GM23338 (cell line): Measurements from ENCODE around the gene FOXJ3. TPM values are rescaled to one million over a fixed set of nuclear protein-coding genes. Genes with fewer than 3 reads are reported as not detected.

ENCODE experiments used
- ATAC-seq: fragments of 200-7000 bp; cut with Tn5 transposase; 3 replicates; pipeline ENCODE4 v1.9.1; 2020
- DNase-seq: peaks from one replicate; pipeline ENCODE4 v3.0.0-alpha.2; 2015; ENCODE audit warnings: low spot score
- H2AFZ ChIP-seq: fragments of 200-600 bp; sonication (generic); 2 replicates; pipeline ENCODE4 v1.8.0; 2016; ENCODE audit warnings: antibody characterized with exemption, mild to moderate bottlenecking, moderate library complexity
- H3F3A ChIP-seq: fragments of 200-600 bp; sonication (generic); replicated peaks from 2 replicates; pipeline ENCODE4 v1.8.0; 2017; ENCODE audit warnings: antibody characterized with exemption, mixed run types, low read depth
- H3K27ac ChIP-seq: fragments of 200-600 bp; sonication (generic); 2 replicates; pipeline ENCODE4 v1.6.1; 2016; ENCODE audit warnings: low read depth
- H3K27me3 ChIP-seq: fragments of 200-600 bp; sonication (generic); 2 replicates; pipeline ENCODE4 v1.8.0; 2016; ENCODE audit warnings: mild to moderate bottlenecking, mixed run types, moderate library complexity; ENCODE audit not compliant: insufficient read depth
- H3K36me3 ChIP-seq: fragments of 200-600 bp; sonication (generic); 2 replicates; pipeline ENCODE4 v1.8.0; 2016; ENCODE audit warnings: mild to moderate bottlenecking; ENCODE audit not compliant: insufficient read depth
- H3K4me1 ChIP-seq: fragments of 200-600 bp; sonication (generic); 2 replicates; pipeline ENCODE4 v1.8.0; 2016; ENCODE audit warnings: mild to moderate bottlenecking, moderate library complexity; ENCODE audit not compliant: insufficient read depth
- H3K4me2 ChIP-seq: fragments of 200-600 bp; sonication (generic); 2 replicates; pipeline ENCODE4 v1.7.1; 2017; ENCODE audit warnings: mixed run types
- H3K4me3 ChIP-seq: fragments of 200-600 bp; sonication (generic); 2 replicates; pipeline ENCODE4 v1.6.1; 2016; ENCODE audit warnings: mixed run types
- H3K79me2 ChIP-seq: fragments of 200-600 bp; sonication (generic); replicated peaks from 2 replicates; pipeline ENCODE4 v1.8.0; 2017; ENCODE audit warnings: mild to moderate bottlenecking; ENCODE audit not compliant: insufficient read depth
- H3K9me2 ChIP-seq: fragments of 200-600 bp; sonication (generic); 2 replicates; pipeline ENCODE4 v1.8.0; 2017; ENCODE audit not compliant: insufficient read depth
- H4K20me1 ChIP-seq: fragments of 200-600 bp; sonication (generic); replicated peaks from 2 replicates; pipeline ENCODE4 v1.8.0; 2017; ENCODE audit warnings: mild to moderate bottlenecking; ENCODE audit not compliant: insufficient read depth
- H3K27ac Mint-ChIP-seq: 2 replicates; pipeline ENCODE4 v1.8.0; 2020; ENCODE audit warnings: inconsistent platforms, mild to moderate bottlenecking, moderate library complexity, mixed read lengths
- H3K27me3 Mint-ChIP-seq: 3 replicates; pipeline ENCODE4 v1.8.0; 2022; ENCODE audit warnings: low read depth, mild to moderate bottlenecking, moderate library complexity, mixed read lengths, inconsistent platforms; ENCODE audit not compliant: insufficient read depth, poor library complexity
- H3K36me3 Mint-ChIP-seq: 3 replicates; pipeline ENCODE4 v1.8.0; 2021; ENCODE audit warnings: low read depth, mild to moderate bottlenecking, inconsistent platforms, moderate library complexity, mixed read lengths
- H3K4me1 Mint-ChIP-seq: 3 replicates; pipeline ENCODE4 v1.8.0; 2020; ENCODE audit warnings: mild to moderate bottlenecking, inconsistent platforms, mixed read lengths
- H3K4me3 Mint-ChIP-seq: 3 replicates; pipeline ENCODE4 v1.8.0; 2021; ENCODE audit warnings: moderate library complexity, mild to moderate bottlenecking, inconsistent platforms, mixed read lengths
- H3K9me3 Mint-ChIP-seq: 3 replicates; pipeline ENCODE4 v1.8.0; 2020; ENCODE audit warnings: moderate library complexity, mild to moderate bottlenecking, inconsistent platforms, mixed read lengths
- CREB1 ChIP-seq: fragments of 250-450 bp; sonication (Bioruptor Pico); IDR thresholded peaks from 2 replicates; pipeline ENCODE4 v1.5.0; 2020; ENCODE audit warnings: low read depth, mild to moderate bottlenecking, moderate library complexity
- CTCF ChIP-seq, 2 experiments: fragments of 200-600 bp in 1 of 2; sonication (generic) in 1 of 2; conservative IDR thresholded peaks; 2 replicates each; pipeline versions ENCODE4 v1.5.1 to v1.6.1; 2016 to 2017; ENCODE audit warnings: antibody characterized with exemption in 2 of 2, low read depth in 2 of 2, mild to moderate bottlenecking in 2 of 2, moderate library complexity in 1 of 2
- ETS1 ChIP-seq: IDR thresholded peaks from 2 replicates; pipeline ENCODE4 v1.6.1; 2016; ENCODE audit warnings: antibody characterized with exemption
- NANOG ChIP-seq: IDR thresholded peaks from 2 replicates; pipeline ENCODE4 v1.6.1; 2016; ENCODE audit warnings: antibody characterized with exemption, borderline replicate concordance
- POLR2AphosphoS5 ChIP-seq: IDR thresholded peaks from 2 replicates; pipeline ENCODE4 v1.6.1; 2016; ENCODE audit warnings: antibody characterized with exemption, low read depth
- REST ChIP-seq: IDR thresholded peaks from one replicate; pipeline ENCODE4 v1.6.1; 2018; ENCODE audit warnings: antibody characterized with exemption; ENCODE audit not compliant: unreplicated experiment
- STAT1 ChIP-seq: IDR thresholded peaks from one replicate; pipeline ENCODE4 v1.6.1; 2016; ENCODE audit warnings: antibody characterized with exemption; ENCODE audit not compliant: unreplicated experiment
- ZNF114 ChIP-seq: fragments of 250-450 bp; sonication (Bioruptor Pico); IDR thresholded peaks from 2 replicates; pipeline ENCODE4 v1.5.0; 2020; ENCODE audit warnings: mild to moderate bottlenecking, moderate library complexity
- ZNF331 ChIP-seq: fragments of 250-450 bp; sonication (Bioruptor Pico); IDR thresholded peaks from 2 replicates; pipeline ENCODE4 v1.5.0; 2020; ENCODE audit warnings: low read depth, mild to moderate bottlenecking, moderate library complexity
- ZNF462 ChIP-seq: fragments of 250-450 bp; sonication (Bioruptor Pico); IDR thresholded peaks from 2 replicates; pipeline ENCODE4 v1.5.0; 2020; ENCODE audit warnings: mild to moderate bottlenecking, moderate library complexity
- polyA plus RNA-seq: library from polyadenylated mRNA; unstranded; fragments of >200 nt; fragmentation: Nextera tagmentation; extraction: Ambion mirVana; gene quantifications from 2 replicates; pipeline ENCODE4 v1.2.1, GENCODE V29; 2016
- total RNA-seq: library from RNA; depleted of rRNA; stranded (reverse); fragments of >200 nt; shearing (Covaris generic); gene quantifications from 2 replicates; pipeline ENCODE4 v1.2.3, GENCODE V29; 2014

FOXJ3 gene
- total and polyA plus RNA-seq, 2 experiments from 2014 or later: 36.6 to 53.3 TPM

GRCh38 chr1:42282867-42283583 lies 52.0 kb downstream of the FOXJ3 start (continued):
- TF ChIP-seq ETS1 (no peak), POLR2AphosphoS5 (no peak), NANOG (no peak), STAT1 (no peak)

GRCh38 chr1:42282024-42282579 lies 52.9 kb downstream of the FOXJ3 start:
- Histone ChIP-seq H3K27ac (no peak overlapping the region), H3K79me2 (peaks cover 84% of the 10 kb centered on the region), H3K4me3 (no peak overlapping the region), H3K4me1 (peaks cover 21% of the 10 kb centered on the region), H2AFZ (no peak overlapping the region), H3K36me3 (no peaks in the 10 kb centered on the region), H4K20me1 (peaks cover 13% of the 10 kb centered on the region; the same call in 1 of the 2 replicates), H3K9me2 (no peaks in the 10 kb centered on the region), H3F3A (no peaks in the 10 kb centered on the region), H3K4me2 (no peak overlapping the region), H3K27me3 (no peaks in the 10 kb centered on the region)
- Mint-ChIP-seq H3K36me3 (peaks cover 6% of the 10 kb centered on the region), H3K27ac (no peak overlapping the region), H3K4me3 (no peak overlapping the region), H3K4me1 (peaks cover 49% of the 10 kb centered on the region), H3K9me3 (no peaks in the 10 kb centered on the region), H3K27me3 (no peaks in the 10 kb centered on the region)
- ATAC-seq (no peak), DNase-seq (no peak)
- TF ChIP-seq CTCF (conservative IDR thresholded peaks at IDR 0.05; ENCODE audit: low read depth in 2 of 2): no peak
- no peak for TF ChIP-seq ZNF462 (CRISPR knock-in tag)
- no peak for TF ChIP-seq REST
- no peak for TF ChIP-seq CREB1
- no peak for TF ChIP-seq POLR2AphosphoS5
- TF ChIP-seq ZNF114: no peak
- TF ChIP-seq NANOG: no peak
- TF ChIP-seq STAT1: no peak
- no peak for TF ChIP-seq ZNF331 (CRISPR knock-in tag)
